ENCODE results near the gene PLA2G12A. TPM values are rescaled to one million over a fixed set of nuclear protein-coding genes. Genes with fewer than 3 reads are reported as not detected.

The PLA2G12A gene
- total and polyA plus RNA-seq, 10 of the 15 experiments (the other 5 are each of a cell fraction or from before 2014, with no cell fraction given), result 3.7 to 36.8 (median 15.5) TPM

DNA sequence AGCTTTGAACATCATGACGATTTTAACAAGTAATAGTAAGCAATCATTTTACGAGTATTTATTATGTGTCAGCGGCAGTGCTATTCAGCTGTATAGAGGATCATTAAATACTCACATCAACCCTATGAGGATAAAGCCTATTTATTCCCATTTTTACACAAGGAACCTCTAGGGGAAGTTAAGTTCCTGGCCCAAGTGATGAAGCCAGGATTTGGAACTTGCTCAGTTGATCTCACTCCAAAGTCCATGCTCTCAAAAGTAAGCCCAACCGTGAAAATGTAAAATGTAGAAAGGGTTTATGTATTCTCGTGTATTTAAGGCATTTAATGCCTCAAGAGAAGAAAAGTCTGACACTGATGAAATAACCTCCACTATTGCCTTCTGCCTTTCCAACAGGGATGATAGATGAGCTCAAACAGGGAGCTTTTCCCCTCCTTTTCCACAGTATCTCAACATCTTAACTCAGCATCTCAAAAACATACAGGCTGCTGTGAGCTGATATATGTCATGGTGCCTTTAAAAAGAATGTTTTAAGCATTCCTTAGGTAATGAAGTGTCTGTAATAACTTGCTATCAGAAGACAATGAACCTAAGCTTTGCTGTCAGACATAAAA, 35.0 kb upstream of the PLA2G12A start (continued):
- TF ChIP-seq, protein P1, sequence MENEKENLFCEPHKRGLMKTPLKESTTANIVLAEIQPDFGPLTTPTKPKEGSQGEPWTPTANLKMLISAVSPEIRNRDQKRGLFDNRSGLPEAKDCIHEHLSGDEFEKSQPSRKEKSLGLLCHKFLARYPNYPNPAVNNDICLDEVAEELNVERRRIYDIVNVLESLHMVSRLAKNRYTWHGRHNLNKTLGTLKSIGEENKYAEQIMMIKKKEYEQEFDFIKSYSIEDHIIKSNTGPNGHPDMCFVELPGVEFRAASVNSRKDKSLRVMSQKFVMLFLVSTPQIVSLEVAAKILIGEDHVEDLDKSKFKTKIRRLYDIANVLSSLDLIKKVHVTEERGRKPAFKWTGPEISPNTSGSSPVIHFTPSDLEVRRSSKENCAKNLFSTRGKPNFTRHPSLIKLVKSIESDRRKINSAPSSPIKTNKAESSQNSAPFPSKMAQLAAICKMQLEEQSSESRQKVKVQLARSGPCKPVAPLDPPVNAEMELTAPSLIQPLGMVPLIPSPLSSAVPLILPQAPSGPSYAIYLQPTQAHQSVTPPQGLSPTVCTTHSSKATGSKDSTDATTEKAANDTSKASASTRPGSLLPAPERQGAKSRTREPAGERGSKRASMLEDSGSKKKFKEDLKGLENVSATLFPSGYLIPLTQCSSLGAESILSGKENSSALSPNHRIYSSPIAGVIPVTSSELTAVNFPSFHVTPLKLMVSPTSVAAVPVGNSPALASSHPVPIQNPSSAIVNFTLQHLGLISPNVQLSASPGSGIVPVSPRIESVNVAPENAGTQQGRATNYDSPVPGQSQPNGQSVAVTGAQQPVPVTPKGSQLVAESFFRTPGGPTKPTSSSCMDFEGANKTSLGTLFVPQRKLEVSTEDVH (IDR thresholded peaks at IDR 0.05; ENCODE audit: low read depth, partially characterized antibody), result no peak
- TF ChIP-seq SUPT20H (IDR thresholded peaks at IDR 0.05; ENCODE audit: borderline replicate concordance, control insufficient read depth, low read depth, low read length) (no peak), CBX3 (IDR thresholded peaks at IDR 0.05; ENCODE audit: borderline replicate concordance, low read depth) (no peak), HDAC6 (IDR thresholded peaks at IDR 0.05; ENCODE audit: unreplicated experiment) (no peak), MYB (IDR thresholded peaks at IDR 0.05; ENCODE audit: borderline replicate concordance, low read depth, low read length) (no peak), CREB1 (IDR thresholded peaks at IDR 0.05; ENCODE audit: low read depth) (no peak)

DNA sequence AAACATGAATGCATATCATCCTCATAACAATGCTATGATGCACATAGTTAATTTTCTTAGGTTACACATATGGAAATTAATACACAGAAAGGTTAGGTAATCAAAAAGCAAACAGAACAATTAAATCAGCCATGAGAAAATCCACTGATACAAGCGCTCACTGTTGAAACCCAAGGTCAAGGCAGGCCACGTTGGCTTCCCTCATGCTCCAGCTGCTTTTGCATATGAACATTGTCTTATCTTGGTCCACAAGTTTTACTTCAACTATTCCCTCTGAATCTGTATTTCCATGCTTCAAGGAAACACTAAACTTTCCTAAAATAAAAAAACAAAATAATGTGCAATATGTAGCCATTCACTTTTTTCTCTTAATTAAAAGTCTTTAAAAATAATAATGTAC, 34.5 kb upstream of the PLA2G12A start:
- Histone ChIP-seq H3K4me1 (ENCODE audit: control insufficient read depth, insufficient read depth, low read length) (no peaks in the 10 kb centered on the region), H3K27ac (ENCODE audit: control insufficient read depth, insufficient read depth) (no peak overlapping the region), H3K36me3 (ENCODE audit: control insufficient read depth in 2 of 2, insufficient read depth in 2 of 2, low read length in 1 of 2) (no peaks in the 10 kb centered on the region), H3K79me2 (ENCODE audit: control insufficient read depth, insufficient read depth, low read length) (no peaks in the 10 kb centered on the region), H4K20me1 (ENCODE audit: control insufficient read depth, insufficient read depth) (no peaks in the 10 kb centered on the region), H3K4me3 (no peak overlapping the region), H3K9me3 (replicated peaks; ENCODE audit: control insufficient read depth, insufficient read depth, low read length) (no peaks in the 10 kb centered on the region), H2AFZ (ENCODE audit: control insufficient read depth, low read depth, low read length) (no peak overlapping the region), H3K27me3 (replicated peaks in 1 of 2; ENCODE audit: control insufficient read depth in 2 of 2, insufficient read depth in 2 of 2, low read length in 1 of 2) (no peaks in the 10 kb centered on the region), H3K9ac (ENCODE audit: control insufficient read depth, insufficient read depth, low read length) (no peak overlapping the region), H3K4me2 (ENCODE audit: control insufficient read depth, insufficient read depth) (no peak overlapping the region)
- ChIA-PET RAD21 (ENCODE audit: unreplicated experiment) (no interaction called here), SMC1A (ENCODE audit: uncharacterized antibody, unreplicated experiment) (interaction anchor here (1.2 kb wide), 1 partner anchor 12 kb away, joined by 3 read pairs; no protein-coding TSS in a partner anchor), CTCF (no interaction called here), POLR2A (no interaction called here)
- no peak for ATAC-seq
- BruUV-seq (replicated peaks), result no TSS peak
- FAIRE-seq, result no peak
- in situ Hi-C loops (cut with MboI), result no loop called here
- WGBS (ENCODE audit: insufficient coverage, insufficient replicate concordance, low lambda C conversion rate, missing lambda C conversion rate), result 50% methylated on average over 2 of the region's 2 CpGs
- intact Hi-C loops (cut with micrococcal nuclease; ENCODE audit: unreplicated experiment), result no loop called here
- no peak for DNase-seq (ENCODE audit: low read depth, low spot score)
- TF ChIP-seq, protein P2, sequence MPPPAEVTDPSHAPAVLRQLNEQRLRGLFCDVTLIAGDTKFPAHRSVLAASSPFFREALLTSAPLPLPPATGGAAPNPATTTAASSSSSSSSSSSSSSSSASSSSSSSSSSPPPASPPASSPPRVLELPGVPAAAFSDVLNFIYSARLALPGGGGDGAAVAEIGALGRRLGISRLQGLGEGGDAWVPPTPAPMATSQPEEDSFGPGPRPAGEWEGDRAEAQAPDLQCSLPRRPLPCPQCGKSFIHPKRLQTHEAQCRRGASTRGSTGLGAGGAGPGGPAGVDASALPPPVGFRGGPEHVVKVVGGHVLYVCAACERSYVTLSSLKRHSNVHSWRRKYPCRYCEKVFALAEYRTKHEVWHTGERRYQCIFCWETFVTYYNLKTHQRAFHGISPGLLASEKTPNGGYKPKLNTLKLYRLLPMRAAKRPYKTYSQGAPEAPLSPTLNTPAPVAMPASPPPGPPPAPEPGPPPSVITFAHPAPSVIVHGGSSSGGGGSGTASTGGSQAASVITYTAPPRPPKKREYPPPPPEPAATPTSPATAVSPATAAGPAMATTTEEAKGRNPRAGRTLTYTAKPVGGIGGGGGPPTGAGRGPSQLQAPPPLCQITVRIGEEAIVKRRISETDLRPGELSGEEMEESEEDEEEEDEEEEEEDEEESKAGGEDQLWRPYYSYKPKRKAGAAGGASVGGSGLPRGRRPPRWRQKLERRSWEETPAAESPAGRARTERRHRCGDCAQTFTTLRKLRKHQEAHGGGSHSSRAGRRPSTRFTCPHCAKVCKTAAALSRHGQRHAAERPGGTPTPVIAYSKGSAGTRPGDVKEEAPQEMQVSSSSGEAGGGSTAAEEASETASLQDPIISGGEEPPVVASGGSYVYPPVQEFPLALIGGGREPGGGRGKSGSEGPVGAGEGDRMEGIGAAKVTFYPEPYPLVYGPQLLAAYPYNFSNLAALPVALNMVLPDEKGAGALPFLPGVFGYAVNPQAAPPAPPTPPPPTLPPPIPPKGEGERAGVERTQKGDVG (CRISPR knock-in tag; IDR thresholded peaks at IDR 0.05), result no peak
- TF ChIP-seq POU2F2 (IDR thresholded peaks at IDR 0.05; ENCODE audit: borderline replicate concordance, low read depth, low read length), result no peak
- TF ChIP-seq ATF7 (IDR thresholded peaks at IDR 0.05; ENCODE audit: low read depth), result no peak
- TF ChIP-seq, protein P3, sequence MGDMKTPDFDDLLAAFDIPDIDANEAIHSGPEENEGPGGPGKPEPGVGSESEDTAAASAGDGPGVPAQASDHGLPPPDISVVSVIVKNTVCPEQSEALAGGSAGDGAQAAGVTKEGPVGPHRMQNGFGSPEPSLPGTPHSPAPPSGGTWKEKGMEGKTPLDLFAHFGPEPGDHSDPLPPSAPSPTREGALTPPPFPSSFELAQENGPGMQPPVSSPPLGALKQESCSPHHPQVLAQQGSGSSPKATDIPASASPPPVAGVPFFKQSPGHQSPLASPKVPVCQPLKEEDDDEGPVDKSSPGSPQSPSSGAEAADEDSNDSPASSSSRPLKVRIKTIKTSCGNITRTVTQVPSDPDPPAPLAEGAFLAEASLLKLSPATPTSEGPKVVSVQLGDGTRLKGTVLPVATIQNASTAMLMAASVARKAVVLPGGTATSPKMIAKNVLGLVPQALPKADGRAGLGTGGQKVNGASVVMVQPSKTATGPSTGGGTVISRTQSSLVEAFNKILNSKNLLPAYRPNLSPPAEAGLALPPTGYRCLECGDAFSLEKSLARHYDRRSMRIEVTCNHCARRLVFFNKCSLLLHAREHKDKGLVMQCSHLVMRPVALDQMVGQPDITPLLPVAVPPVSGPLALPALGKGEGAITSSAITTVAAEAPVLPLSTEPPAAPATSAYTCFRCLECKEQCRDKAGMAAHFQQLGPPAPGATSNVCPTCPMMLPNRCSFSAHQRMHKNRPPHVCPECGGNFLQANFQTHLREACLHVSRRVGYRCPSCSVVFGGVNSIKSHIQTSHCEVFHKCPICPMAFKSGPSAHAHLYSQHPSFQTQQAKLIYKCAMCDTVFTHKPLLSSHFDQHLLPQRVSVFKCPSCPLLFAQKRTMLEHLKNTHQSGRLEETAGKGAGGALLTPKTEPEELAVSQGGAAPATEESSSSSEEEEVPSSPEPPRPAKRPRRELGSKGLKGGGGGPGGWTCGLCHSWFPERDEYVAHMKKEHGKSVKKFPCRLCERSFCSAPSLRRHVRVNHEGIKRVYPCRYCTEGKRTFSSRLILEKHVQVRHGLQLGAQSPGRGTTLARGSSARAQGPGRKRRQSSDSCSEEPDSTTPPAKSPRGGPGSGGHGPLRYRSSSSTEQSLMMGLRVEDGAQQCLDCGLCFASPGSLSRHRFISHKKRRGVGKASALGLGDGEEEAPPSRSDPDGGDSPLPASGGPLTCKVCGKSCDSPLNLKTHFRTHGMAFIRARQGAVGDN (IDR thresholded peaks at IDR 0.05), result no peak
